OCI-LY1 (cell line): Measurements from ENCODE around the gene TBX20.
"Not testable (repeated sequence)": the region's sequence is repeated elsewhere in the genome, so short reads cannot be mapped to it uniquely, and the experiment has no call there.

Experiments used
- CTCF ChIP-seq: fragments of 200-600 bp; sonication (generic), shearing (Covaris generic); IDR thresholded peaks from 2 replicates; pipeline ENCODE4 v1.5.1; 2017; ENCODE audit warnings: mild to moderate bottlenecking, antibody characterized with exemption, low read length, moderate library complexity, mixed read lengths
- EZH2 ChIP-seq: fragments of 200-600 bp; sonication (generic), shearing (Covaris generic); IDR thresholded peaks from 2 replicates; pipeline ENCODE4 v1.8.0; 2017; ENCODE audit warnings: borderline replicate concordance, mixed run types, mild to moderate bottlenecking, antibody characterized with exemption, low read length, moderate library complexity, mixed read lengths

GRCh38 chr7:35190146-35190773, 63.6 kb downstream of the TBX20 start:
- peak; percentile 13; the same call in 1 of the 2 replicates for TF ChIP-seq CTCF
- not testable (repeated sequence) for TF ChIP-seq EZH2
